Liver (tissue), 9 donors: ENCODE measurements around the gene KIAA0930. TPM values are rescaled to one million over a fixed set of nuclear protein-coding genes. Genes with fewer than 3 reads are reported as not detected.

Source experiments
- DNase-seq: peaks from one replicate; pipeline ENCODE4 v3.0.0-alpha.2; 2017; ENCODE audit warnings: low spot score
- H3K27ac ChIP-seq, 2 donors: one replicate each; pipeline ENCODE4 v1.7.0; 2013; ENCODE audit warnings: inconsistent platforms in 2 of 2, low read length in 2 of 2, control low read depth in 1 of 2, low read depth in 1 of 2, mild to moderate bottlenecking in 1 of 2
- H3K27me3 ChIP-seq, 4 donors: one replicate each; pipeline versions ENCODE4 v1.6.1 to v1.7.0; 2013; ENCODE audit warnings: low read length in 3 of 4, inconsistent platforms in 1 of 4, mild to moderate bottlenecking in 1 of 4, moderate library complexity in 1 of 4; ENCODE audit not compliant: control insufficient read depth in 4 of 4, insufficient read depth in 4 of 4
- H3K36me3 ChIP-seq, 4 donors: one replicate each; pipeline versions ENCODE4 v1.6.1 to v1.7.0; 2013; ENCODE audit warnings: low read length in 3 of 4, mild to moderate bottlenecking in 3 of 4, low read depth in 1 of 4, moderate library complexity in 1 of 4; ENCODE audit not compliant: control insufficient read depth in 4 of 4, insufficient read depth in 3 of 4
- H3K4me1 ChIP-seq, 4 donors: one replicate each; pipeline versions ENCODE4 v1.6.1 to v1.7.0; 2013; ENCODE audit warnings: low read length in 3 of 4, mild to moderate bottlenecking in 3 of 4, moderate library complexity in 1 of 4; ENCODE audit not compliant: control insufficient read depth in 4 of 4, insufficient read depth in 4 of 4
- H3K4me3 ChIP-seq, 3 donors: one replicate each; pipeline versions ENCODE4 v1.6.1 to v1.7.0; 2013; ENCODE audit warnings: low read length in 3 of 3, control low read depth in 1 of 3, low read depth in 1 of 3, mild to moderate bottlenecking in 1 of 3
- H3K9ac ChIP-seq, 2 donors: one replicate each; pipeline ENCODE4 v1.7.0; 2013; ENCODE audit warnings: low read length in 2 of 2, mild to moderate bottlenecking in 2 of 2, moderate library complexity in 2 of 2, control low read depth in 1 of 2, low read depth in 1 of 2
- H3K9me3 ChIP-seq, 4 donors: one replicate each; pipeline versions ENCODE4 v1.6.1 to v1.7.0; 2013; ENCODE audit warnings: low read length in 3 of 4; ENCODE audit not compliant: control insufficient read depth in 4 of 4
- ATF3 ChIP-seq: IDR thresholded peaks from 2 replicates; pipeline ENCODE4 v1.6.1; 2016; ENCODE audit warnings: antibody characterized with exemption
- CTCF ChIP-seq: fragments of 150-350 bp; IDR thresholded peaks from 2 replicates; pipeline ENCODE4 v1.5.1; 2017; ENCODE audit warnings: improper control_type of control experiment, low read depth, low read length; ENCODE audit not compliant: missing input control
- EGR1 ChIP-seq, 2 donors: IDR thresholded peaks; 2 replicates each; pipeline ENCODE4 v1.6.1; 2016 to 2018; ENCODE audit warnings: antibody characterized with exemption in 2 of 2, low read depth in 2 of 2
- FOXA1 ChIP-seq: IDR thresholded peaks from 2 replicates; pipeline ENCODE4 v1.6.1; 2016; ENCODE audit warnings: antibody characterized with exemption
- GABPA ChIP-seq, 2 donors: IDR thresholded peaks in 1 of 2; conservative IDR thresholded peaks in 1 of 2; 2 replicates each; pipeline ENCODE4 v1.6.1; 2016; ENCODE audit warnings: antibody characterized with exemption in 2 of 2, mild to moderate bottlenecking in 1 of 2, moderate library complexity in 1 of 2
- HNF4A ChIP-seq, 2 donors: conservative IDR thresholded peaks; 2 replicates each; pipeline ENCODE4 v1.6.1; 2016; ENCODE audit warnings: antibody characterized with exemption in 2 of 2, mild to moderate bottlenecking in 2 of 2
- HNF4G ChIP-seq: IDR thresholded peaks from 2 replicates; pipeline ENCODE4 v1.6.1; 2016; ENCODE audit warnings: antibody characterized with exemption
- JUND ChIP-seq, 2 donors: IDR thresholded peaks; 2 replicates each; pipeline ENCODE4 v1.6.1; 2016; ENCODE audit warnings: antibody characterized with exemption in 2 of 2
- NR2F2 ChIP-seq: IDR thresholded peaks from 2 replicates; pipeline ENCODE4 v1.6.1; 2016; ENCODE audit warnings: antibody characterized with exemption
- RAD21 ChIP-seq, 2 donors: IDR thresholded peaks; 2 replicates each; pipeline ENCODE4 v1.6.1; 2016; ENCODE audit warnings: antibody characterized with exemption in 2 of 2, mild to moderate bottlenecking in 2 of 2
- REST ChIP-seq: IDR thresholded peaks from 2 replicates; pipeline ENCODE4 v1.6.1; 2016; ENCODE audit warnings: antibody characterized with exemption, mild to moderate bottlenecking
- RXRA ChIP-seq, 2 donors: IDR thresholded peaks; 2 replicates each; pipeline ENCODE4 v1.6.1; 2017 to 2018; ENCODE audit warnings: antibody characterized with exemption in 2 of 2, mild to moderate bottlenecking in 1 of 2
- SP1 ChIP-seq: IDR thresholded peaks from 2 replicates; pipeline ENCODE4 v1.6.1; 2018; ENCODE audit warnings: antibody characterized with exemption, mild to moderate bottlenecking
- TAF1 ChIP-seq: conservative IDR thresholded peaks from 2 replicates; pipeline ENCODE4 v1.6.1; 2016; ENCODE audit warnings: antibody characterized with exemption, mild to moderate bottlenecking
- YY1 ChIP-seq: IDR thresholded peaks from 2 replicates; pipeline ENCODE4 v1.6.1; 2016; ENCODE audit warnings: antibody characterized with exemption, mild to moderate bottlenecking
- ZBTB33 ChIP-seq: IDR thresholded peaks from 2 replicates; pipeline ENCODE4 v1.6.1; 2016; ENCODE audit warnings: antibody characterized with exemption
- WGBS: extraction: QIAGEN DNeasy Blood & Tissue Kit; methylation state at CpG from one replicate; pipeline ENCODE4 v1.1.7; 2013; 5-methylcytosine and 5-hydroxymethylcytosine counted together
- polyA plus RNA-seq, 2 donors: library from polyadenylated mRNA; stranded (reverse) in 1 of 2; unstranded in 1 of 2; fragments of 200-250 nt in 1 of 2; fragments of >200 nt in 1 of 2; fragmentation: Nextera tagmentation in 1 of 2; extraction: Ambion mirVana in 1 of 2; gene quantifications; one replicate each; pipeline versions ENCODE4 v1.2.1 to v1.2.3, GENCODE V29; 2013 to 2015
- total RNA-seq, 2 donors: library from RNA; depleted of rRNA; stranded (reverse); fragments of >200 nt; gene quantifications; one replicate each; pipeline ENCODE4 v1.2.3, GENCODE V29; 2014
- donor health status: healthy.
- donor health status: healthy.
- donor health status: healthy.
- donor health status: healthy.
- donor health status: healthy.

KIAA0930 gene
- total and polyA plus RNA-seq, 4 donors = 6.1 to 30.0 (median 17.6) TPM

- 87% methylated on average over 9 of the region's 9 CpGs for WGBS
- no peak overlapping the region for H3K27ac ChIP-seq
- peaks cover 0 to 3% (median 0%) of the 10 kb centered on the region in 4 donors for H3K36me3 ChIP-seq
- H3K9me3 ChIP-seq = no peaks in the 10 kb centered on the region
- DNase-seq = no peak
- H3K4me1 ChIP-seq = peaks cover 0 to 4% (median 0%) of the 10 kb centered on the region in 4 donors
- H3K4me3 ChIP-seq = no peak overlapping the region
- no peaks in the 10 kb centered on the region for H3K27me3 ChIP-seq
- H3K9ac ChIP-seq = no peak overlapping the region
- no peak for TF ChIP-seq HNF4G
- TF ChIP-seq TAF1 = no peak
- no peak for TF ChIP-seq RXRA (IDR thresholded peaks at IDR 0.05)
- no peak for TF ChIP-seq NR2F2
- no peak for TF ChIP-seq JUND (IDR thresholded peaks at IDR 0.05)
- TF ChIP-seq YY1 = no peak
- no peak for TF ChIP-seq SP1
- TF ChIP-seq HNF4A (conservative IDR thresholded peaks at IDR 0.05) = no peak
- no peak for TF ChIP-seq ZBTB33
- TF ChIP-seq REST = no peak
- no peak for TF ChIP-seq FOXA1
- TF ChIP-seq GABPA (IDR thresholded peaks at IDR 0.05 in 1 of 2, conservative IDR thresholded peaks at IDR 0.05 in 1 of 2) = no peak
- no peak for TF ChIP-seq ATF3
Measured at GRCh38 chr22:45155050-45155840, 85.4 kb downstream of the KIAA0930 start.

GRCh38 chr22:45154383-45154782, 86.3 kb downstream of the KIAA0930 start:
- Histone ChIP-seq H3K36me3 (peaks cover 0 to 3% (median 0%) of the 10 kb centered on the region in 4 donors), H3K27ac (no peak overlapping the region), H3K4me1 (peaks cover 0 to 4% (median 0%) of the 10 kb centered on the region in 4 donors), H3K9ac (no peak overlapping the region), H3K4me3 (no peak overlapping the region), H3K9me3 (no peaks in the 10 kb centered on the region), H3K27me3 (no peaks in the 10 kb centered on the region)
- no peak for DNase-seq
- 94% methylated on average over 3 of the region's 3 CpGs for WGBS
- no peak for TF ChIP-seq ATF3
- TF ChIP-seq RXRA (IDR thresholded peaks at IDR 0.05) = no peak
- no peak for TF ChIP-seq CTCF
- TF ChIP-seq JUND (IDR thresholded peaks at IDR 0.05) = no peak
- no peak for TF ChIP-seq HNF4G
- no peak for TF ChIP-seq EGR1 (IDR thresholded peaks at IDR 0.05; ENCODE audit: low read depth in 2 of 2)
- TF ChIP-seq GABPA (IDR thresholded peaks at IDR 0.05 in 1 of 2, conservative IDR thresholded peaks at IDR 0.05 in 1 of 2) = no peak
- no peak for TF ChIP-seq SP1
- TF ChIP-seq TAF1 = no peak
- TF ChIP-seq ZBTB33 = no peak
- no peak for TF ChIP-seq FOXA1
- TF ChIP-seq RAD21 (IDR thresholded peaks at IDR 0.05) = no peak
